Measurements from ENCODE around the gene CLDN18.

The CLDN18 gene

GRCh38 chr3:138023754-138024153 is 13.8 kb downstream of the CLDN18 start:
- no peak for DNase-seq (ENCODE audit: low read depth in 1 of 2, low spot score in 1 of 2)

GRCh38 chr3:138025553-138025952 is 15.6 kb downstream of the CLDN18 start:
- no peak for DNase-seq (ENCODE audit: low read depth in 1 of 2, low spot score in 1 of 2)

GRCh38 chr3:138027821-138028220 is 17.9 kb downstream of the CLDN18 start:
- DNase-seq (ENCODE audit: low read depth in 1 of 2, low spot score in 1 of 2) = no peak

GRCh38 chr3:138030734-138031280 is 20.8 kb downstream of the CLDN18 start:
- DNase-seq (ENCODE audit: low read depth in 1 of 2, low spot score in 1 of 2) = no peak

GRCh38 chr3:138031536-138031935 is 21.6 kb downstream of the CLDN18 start:
- no peak for DNase-seq (ENCODE audit: low read depth in 1 of 2, low spot score in 1 of 2)

GRCh38 chr3:138032567-138032966 is 22.6 kb downstream of the CLDN18 start:
- no peak for DNase-seq (ENCODE audit: low read depth in 1 of 2, low spot score in 1 of 2)

- no peak for DNase-seq (ENCODE audit: low read depth in 1 of 2, low spot score in 1 of 2)
These were observed 23.3 kb downstream of the CLDN18 start for GRCh38 chr3:138033202-138033691.

GRCh38 chr3:138034918-138035317 is 25.0 kb downstream of the CLDN18 start:
- DNase-seq (ENCODE audit: low read depth in 1 of 2, low spot score in 1 of 2) = no peak

GRCh38 chr3:138036572-138036971 is 26.6 kb downstream of the CLDN18 start:
- DNase-seq (ENCODE audit: low read depth in 1 of 2, low spot score in 1 of 2) = no peak

GRCh38 chr3:138038725-138039462 is 28.9 kb downstream of the CLDN18 start:
- no peak for DNase-seq (ENCODE audit: low read depth in 1 of 2, low spot score in 1 of 2)

- DNase-seq (ENCODE audit: low read depth in 1 of 2, low spot score in 1 of 2) = no peak
These were observed 32.1 kb downstream of the CLDN18 start for GRCh38 chr3:138042043-138042442.

- DNase-seq (ENCODE audit: low read depth in 1 of 2, low spot score in 1 of 2) = no peak
These were observed 33.5 kb downstream of the CLDN18 start for GRCh38 chr3:138043266-138044029.

GRCh38 chr3:138046085-138046484 is 36.1 kb downstream of the CLDN18 start:
- DNase-seq (ENCODE audit: low read depth in 1 of 2, low spot score in 1 of 2) = no peak

- no peak for DNase-seq (ENCODE audit: low read depth in 1 of 2, low spot score in 1 of 2)
These were observed 37.0 kb downstream of the CLDN18 start for GRCh38 chr3:138046955-138047354.

GRCh38 chr3:138047596-138048158 is 37.7 kb downstream of the CLDN18 start:
- DNase-seq (ENCODE audit: low read depth in 1 of 2, low spot score in 1 of 2) = no peak

GRCh38 chr3:138049157-138049919 is 39.4 kb downstream of the CLDN18 start:
- DNase-seq (ENCODE audit: low read depth in 1 of 2, low spot score in 1 of 2) = no peak

GRCh38 chr3:138051947-138052802 is 42.2 kb downstream of the CLDN18 start:
- no peak for DNase-seq (ENCODE audit: low read depth in 1 of 2, low spot score in 1 of 2)

- DNase-seq (ENCODE audit: low read depth in 1 of 2, low spot score in 1 of 2) = no peak
These were observed 44.1 kb downstream of the CLDN18 start for GRCh38 chr3:138054057-138054456.

- DNase-seq (ENCODE audit: low read depth in 1 of 2, low spot score in 1 of 2) = no peak
These were observed 47.4 kb downstream of the CLDN18 start for GRCh38 chr3:138057384-138057783.

- DNase-seq (ENCODE audit: low read depth in 1 of 2, low spot score in 1 of 2) = no peak
These were observed 49.3 kb downstream of the CLDN18 start for GRCh38 chr3:138059261-138059660.

Data from stimulated activated CD4-positive, alpha-beta T cell treated with anti-CD3 and anti-CD28 coated beads, Interleukin-15, amount 100 ng/mL, for 1 hour (primary cell).